Esophagus squamous epithelium (tissue), 4 donors: ENCODE data around the gene CHMP1A.
"Not testable (repeated sequence)": the region's sequence is repeated elsewhere in the genome, so short reads cannot be mapped to it uniquely, and the experiment has no call there.

Source experiments
- POLR2A ChIP-seq, 4 donors: fragments of 450-650 bp; IDR thresholded peaks; one replicate each; pipeline ENCODE4 v1.6.1; 2017; ENCODE audit warnings: antibody characterized with exemption in 4 of 4, mild to moderate bottlenecking in 4 of 4, moderate library complexity in 3 of 4
- TF ChIP-seq, protein P1 (sequence below), 6 experiments: fragments of 450-650 bp in 4 of 6; fragments of 200-600 bp in 2 of 6; sonication (generic) in 2 of 6; IDR thresholded peaks; one replicate each; pipeline ENCODE4 v1.5.1; 2016 to 2019; ENCODE audit warnings: antibody characterized with exemption in 6 of 6, mild to moderate bottlenecking in 4 of 6, moderate library complexity in 4 of 6

- TF ChIP-seq, protein P1, sequence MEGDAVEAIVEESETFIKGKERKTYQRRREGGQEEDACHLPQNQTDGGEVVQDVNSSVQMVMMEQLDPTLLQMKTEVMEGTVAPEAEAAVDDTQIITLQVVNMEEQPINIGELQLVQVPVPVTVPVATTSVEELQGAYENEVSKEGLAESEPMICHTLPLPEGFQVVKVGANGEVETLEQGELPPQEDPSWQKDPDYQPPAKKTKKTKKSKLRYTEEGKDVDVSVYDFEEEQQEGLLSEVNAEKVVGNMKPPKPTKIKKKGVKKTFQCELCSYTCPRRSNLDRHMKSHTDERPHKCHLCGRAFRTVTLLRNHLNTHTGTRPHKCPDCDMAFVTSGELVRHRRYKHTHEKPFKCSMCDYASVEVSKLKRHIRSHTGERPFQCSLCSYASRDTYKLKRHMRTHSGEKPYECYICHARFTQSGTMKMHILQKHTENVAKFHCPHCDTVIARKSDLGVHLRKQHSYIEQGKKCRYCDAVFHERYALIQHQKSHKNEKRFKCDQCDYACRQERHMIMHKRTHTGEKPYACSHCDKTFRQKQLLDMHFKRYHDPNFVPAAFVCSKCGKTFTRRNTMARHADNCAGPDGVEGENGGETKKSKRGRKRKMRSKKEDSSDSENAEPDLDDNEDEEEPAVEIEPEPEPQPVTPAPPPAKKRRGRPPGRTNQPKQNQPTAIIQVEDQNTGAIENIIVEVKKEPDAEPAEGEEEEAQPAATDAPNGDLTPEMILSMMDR (IDR thresholded peaks at IDR 0.05): not testable (repeated sequence)
- not testable (repeated sequence) for TF ChIP-seq POLR2A (IDR thresholded peaks at IDR 0.05)
Measured at GRCh38 chr16:89664238-89664637, 6.7 kb upstream of the CHMP1A start.
